ENCODE results near the gene DEFB126. TPM values are rescaled to one million over a fixed set of nuclear protein-coding genes. Genes with fewer than 3 reads are reported as not detected.
"Not testable (repeated sequence)": the region's sequence is repeated elsewhere in the genome, so short reads cannot be mapped to it uniquely, and the experiment has no call there.

DEFB126 gene
- polyA plus RNA-seq (2013, experiment 1 of 2; ENCODE audit: insufficient read length): not detected
- not detected for polyA plus RNA-seq (2013, experiment 2 of 2; ENCODE audit: insufficient read length)

GRCh38 chr20:142290-142689 is at the start of gene DEFB126:
Gene DEFB126, plus strand, starts transcription at chr20:142590. Its CDS starts 39 bp downstream, at chr20:142629.
- no peak for DNase-seq

- DNase-seq: no peak
Measured at GRCh38 chr20:93641-94040, 48.7 kb upstream of the DEFB126 start.

- no peak for DNase-seq
Measured at GRCh38 chr20:95215-95614, 47.2 kb upstream of the DEFB126 start.

- not testable (repeated sequence) for DNase-seq
Measured at GRCh38 chr20:97691-98090, 44.7 kb upstream of the DEFB126 start.

GRCh38 chr20:101975-102374 is 40.4 kb upstream of the DEFB126 start:
- no peak for DNase-seq

GRCh38 chr20:103456-103855 is 38.9 kb upstream of the DEFB126 start:
- DNase-seq: no peak

GRCh38 chr20:112396-112795 is 30.0 kb upstream of the DEFB126 start:
- DNase-seq: no peak

GRCh38 chr20:117518-117917 is 24.9 kb upstream of the DEFB126 start:
- DNase-seq: no peak

GRCh38 chr20:129786-130323 is 12.5 kb upstream of the DEFB126 start:
- not testable (repeated sequence) for DNase-seq

- no peak for DNase-seq
Measured at GRCh38 chr20:137668-138490, 4.5 kb upstream of the DEFB126 start.

GRCh38 chr20:145877-146276 is 3.5 kb downstream of the DEFB126 start:
- no peak for DNase-seq

GRCh38 chr20:152131-152530 is 9.7 kb downstream of the DEFB126 start:
- DNase-seq: no peak

GRCh38 chr20:157154-157553 is 14.8 kb downstream of the DEFB126 start, which contains the start of gene DEFB127:
Gene DEFB127, plus strand, starts transcription at chr20:157454. Its CDS starts 91 bp downstream, at chr20:157545.
- DNase-seq: no peak

GRCh38 chr20:164618-165017 is 22.2 kb downstream of the DEFB126 start:
- DNase-seq: no peak

- DNase-seq: no peak
Measured at GRCh38 chr20:168876-169275, 26.5 kb downstream of the DEFB126 start.

GRCh38 chr20:184288-184687 is 41.9 kb downstream of the DEFB126 start:
- DNase-seq: no peak

- DNase-seq: no peak
Measured at GRCh38 chr20:187733-188132, 45.3 kb downstream of the DEFB126 start.

GRCh38 chr20:189611-190010 is 47.2 kb downstream of the DEFB126 start, which contains the start of gene DEFB128:
Gene DEFB128, minus strand, starts transcription at chr20:189711. Its CDS starts 88 bp downstream, at chr20:189623.
- DNase-seq: no peak
